Measurements from ENCODE around the gene CHMP4A.

Gene CHMP4A

GRCh38 chr14:24194873-24195185 is 18.5 kb downstream of the CHMP4A start:
- no peak for DNase-seq

GRCh38 chr14:24194186-24194872 is 19.0 kb downstream of the CHMP4A start:
- no peak for DNase-seq

- no peak for DNase-seq
Observed at GRCh38 chr14:24192933-24193332, 20.4 kb downstream of the CHMP4A start.

GRCh38 chr14:24190416-24190815 is 22.9 kb downstream of the CHMP4A start:
- DNase-seq, result no peak

- DNase-seq, result no peak
Observed at GRCh38 chr14:24189460-24189859, 23.8 kb downstream of the CHMP4A start.

- DNase-seq, result no peak
Observed at GRCh38 chr14:24189059-24189375, 24.3 kb downstream of the CHMP4A start.

- peak; percentile 97 for DNase-seq
Observed at GRCh38 chr14:24188251-24189058, 24.8 kb downstream of the CHMP4A start, which contains the start of gene IPO4. IPO4 (minus strand) TSS chr14:24188816; CDS start chr14:24188787, 29 bp downstream.

GRCh38 chr14:24187539-24187915 is 25.8 kb downstream of the CHMP4A start:
- DNase-seq, result no peak

GRCh38 chr14:24186831-24187538 is 26.3 kb downstream of the CHMP4A start:
- no peak for DNase-seq

GRCh38 chr14:24185741-24186140 is 27.5 kb downstream of the CHMP4A start:
- no peak for DNase-seq

GRCh38 chr14:24185026-24185425 is 28.3 kb downstream of the CHMP4A start:
- DNase-seq, result no peak

- no peak for DNase-seq
Observed at GRCh38 chr14:24184104-24184970, 29.0 kb downstream of the CHMP4A start.

- DNase-seq, result no peak
Observed at GRCh38 chr14:24183014-24183481, 30.2 kb downstream of the CHMP4A start.

- no peak for DNase-seq
Observed at GRCh38 chr14:24182110-24182882, 31.0 kb downstream of the CHMP4A start.

GRCh38 chr14:24181371-24182077 is 31.8 kb downstream of the CHMP4A start:
- no peak for DNase-seq

- no peak for DNase-seq
Observed at GRCh38 chr14:24179961-24180796, 33.1 kb downstream of the CHMP4A start.

- DNase-seq, result no peak
Observed at GRCh38 chr14:24179294-24179960, 33.9 kb downstream of the CHMP4A start.

GRCh38 chr14:24178399-24179178 is 34.7 kb downstream of the CHMP4A start:
- no peak for DNase-seq

- no peak for DNase-seq
Observed at GRCh38 chr14:24177891-24178290, 35.4 kb downstream of the CHMP4A start.
